HepG2 (cell line): ENCODE results near the gene OR1F1. TPM values are rescaled to one million over a fixed set of nuclear protein-coding genes. Genes with fewer than 3 reads are reported as not detected.

Experiments used
- CBFB ChIP-seq: sonication (generic); formaldehyde crosslinking; IDR thresholded peaks from 2 replicates; pipeline ENCODE4 v1.4.0; 2020; ENCODE audit warnings: missing genetic modification reagents
- CREBL2 ChIP-seq: sonication (generic); formaldehyde crosslinking; IDR thresholded peaks from 2 replicates; pipeline ENCODE4 v1.8.1; 2023; ENCODE audit warnings: missing genetic modification reagents, mild to moderate bottlenecking, borderline replicate concordance
- CSRNP2 ChIP-seq: sonication (generic); formaldehyde crosslinking; conservative IDR thresholded peaks from 2 replicates; pipeline ENCODE4 v1.8.0; 2022; ENCODE audit warnings: low read depth, missing genetic modification reagents
- MXD4 ChIP-seq: IDR thresholded peaks from 2 replicates; pipeline ENCODE4 v1.6.1; 2016; ENCODE audit warnings: mild to moderate bottlenecking, missing biosample characterization, missing genetic modification reagents
- NCOA2 ChIP-seq: sonication (generic); formaldehyde crosslinking; IDR thresholded peaks from 2 replicates; pipeline ENCODE4 v1.8.0; 2022; ENCODE audit warnings: inconsistent platforms
- NFE2L2 ChIP-seq: fragments of 150-350 bp; IDR thresholded peaks from 2 replicates; pipeline ENCODE4 v1.6.1; 2014; ENCODE audit warnings: low read length
- NFYC ChIP-seq: IDR thresholded peaks from 2 replicates; pipeline ENCODE4 v1.6.1; 2016; ENCODE audit warnings: missing genetic modification reagents, missing compliant biosample characterization
- PHB2 ChIP-seq: fragments of 450-650 bp; IDR thresholded peaks from 2 replicates; pipeline ENCODE4 v1.6.1; 2018; ENCODE audit not compliant: partially characterized antibody
- SIN3B ChIP-seq: fragments of 150-350 bp; IDR thresholded peaks from 2 replicates; pipeline ENCODE4 v1.6.1; 2014; ENCODE audit warnings: low read length
- TAF15 ChIP-seq: fragments of 200-400 bp; formaldehyde crosslinking; IDR thresholded peaks from one replicate; pipeline ENCODE4 v1.6.1; 2018; ENCODE audit warnings: mild to moderate bottlenecking, low read depth, low read length; ENCODE audit not compliant: poor library complexity, severe bottlenecking
- TCF12 ChIP-seq, 2 experiments: fragments of 450-650 bp in 1 of 2; sonication (generic) in 1 of 2; formaldehyde crosslinking in 1 of 2; IDR thresholded peaks; 2 replicates each; pipeline versions ENCODE4 v1.6.1 to v1.8.0; 2017 to 2022; ENCODE audit warnings: antibody characterized with exemption in 1 of 2, mild to moderate bottlenecking in 1 of 2, missing genetic modification reagents in 1 of 2, moderate library complexity in 1 of 2
- TERF1 ChIP-seq: sonication (generic); formaldehyde crosslinking; IDR thresholded peaks from 2 replicates; pipeline ENCODE4 v1.8.0; 2022; ENCODE audit warnings: mild to moderate bottlenecking, missing genetic modification reagents, moderate library complexity
- ZNF10 ChIP-seq: sonication (generic); formaldehyde crosslinking; IDR thresholded peaks from 2 replicates; pipeline ENCODE4 v1.4.0; 2020; ENCODE audit warnings: mild to moderate bottlenecking, low read depth, missing genetic modification reagents, borderline replicate concordance
- ZNF160 ChIP-seq: sonication (generic); formaldehyde crosslinking; IDR thresholded peaks from 2 replicates; pipeline ENCODE4 v1.8.0; 2022; ENCODE audit warnings: mild to moderate bottlenecking, inconsistent platforms, missing genetic modification reagents
- ZNF225 ChIP-seq: sonication (generic); formaldehyde crosslinking; IDR thresholded peaks from 2 replicates; pipeline ENCODE4 v1.4.0; 2020; ENCODE audit warnings: mild to moderate bottlenecking, missing genetic modification reagents
- ZNF234 ChIP-seq: sonication (generic); formaldehyde crosslinking; conservative IDR thresholded peaks from 2 replicates; pipeline ENCODE4 v1.5.1; 2020; ENCODE audit warnings: mild to moderate bottlenecking, missing genetic modification reagents
- ZNF251 ChIP-seq: sonication (generic); formaldehyde crosslinking; IDR thresholded peaks from 2 replicates; pipeline ENCODE4 v1.9.0; 2021; ENCODE audit warnings: mild to moderate bottlenecking, missing genetic modification reagents
- ZNF543 ChIP-seq: sonication (generic); formaldehyde crosslinking; IDR thresholded peaks from 2 replicates; pipeline ENCODE4 v1.4.0; 2020; ENCODE audit warnings: mild to moderate bottlenecking, missing genetic modification reagents
- ZNF570 ChIP-seq: sonication (generic); formaldehyde crosslinking; IDR thresholded peaks from 2 replicates; pipeline ENCODE4 v1.4.0; 2020; ENCODE audit warnings: mild to moderate bottlenecking, missing genetic modification reagents, borderline replicate concordance
- ZNF660 ChIP-seq: sonication (generic); formaldehyde crosslinking; IDR thresholded peaks from 2 replicates; pipeline ENCODE4 v1.5.1; 2020; ENCODE audit warnings: mild to moderate bottlenecking, low read depth, missing genetic modification reagents, borderline replicate concordance
- ZNF670 ChIP-seq: sonication (generic); formaldehyde crosslinking; IDR thresholded peaks from 2 replicates; pipeline ENCODE4 v1.8.0; 2022; ENCODE audit warnings: mild to moderate bottlenecking, missing genetic modification reagents, borderline replicate concordance
- ZNF749 ChIP-seq: sonication (generic); formaldehyde crosslinking; IDR thresholded peaks from 2 replicates; pipeline ENCODE4 v1.8.0; 2022; ENCODE audit warnings: mild to moderate bottlenecking, missing genetic modification reagents, moderate library complexity, borderline replicate concordance
- ZNF780A ChIP-seq: sonication (generic); formaldehyde crosslinking; IDR thresholded peaks from 2 replicates; pipeline ENCODE4 v1.8.0; 2022; ENCODE audit warnings: mild to moderate bottlenecking, missing genetic modification reagents, moderate library complexity
- polyA plus RNA-seq, 8 experiments: library from polyadenylated mRNA; depleted of rRNA in 3 of 8; stranded (reverse) in 7 of 8; unstranded in 1 of 8; fragments of >200 nt; fragmentation: Illumina TruSeq in 4 of 8; extraction: Trizol in 4 of 8; gene quantifications; 2 replicates each; pipeline versions ENCODE4 v1.2.1 to v1.2.3, GENCODE V29; 2011 to 2016; ENCODE audit warnings: low read depth in 4 of 8, missing spikeins in 1 of 8, mixed read lengths in 1 of 8; ENCODE audit not compliant: insufficient read depth in 1 of 8
- total RNA-seq, 5 experiments: library from RNA; depleted of rRNA; stranded (reverse); fragments of >200 nt; fragmentation: Illumina TruSeq; extraction: Trizol; gene quantifications; 2 replicates each; pipeline ENCODE4 v1.2.3, GENCODE V29; 2016; ENCODE audit warnings: low read depth in 1 of 5
- TF ChIP-seq, protein P1 (sequence below): sonication (generic); formaldehyde crosslinking; IDR thresholded peaks from 2 replicates; pipeline ENCODE4 v1.4.0; 2020; ENCODE audit warnings: mild to moderate bottlenecking, missing genetic modification reagents

Gene OR1F1
- total and polyA plus RNA-seq, 2 of the 13 experiments (the other 11 are each of a cell fraction or from before 2014, with no cell fraction given) = 0.90 TPM; not detected in 1

- no peak for TF ChIP-seq ZNF251 (CRISPR knock-in tag)
- no peak for TF ChIP-seq CSRNP2
- no peak for TF ChIP-seq NFYC (CRISPR knock-in tag)
- no peak for TF ChIP-seq ZNF225
- TF ChIP-seq CREBL2 (CRISPR knock-in tag) = no peak
- TF ChIP-seq ZNF570 (CRISPR knock-in tag) = no peak
- TF ChIP-seq MXD4 (CRISPR knock-in tag) = no peak; the same call in none of the 2 replicates
- TF ChIP-seq TERF1 (CRISPR knock-in tag) = no peak
- peak; percentile 45; the same call in 1 of the 2 replicates for TF ChIP-seq ZNF543 (CRISPR knock-in tag)
- TF ChIP-seq TAF15 = no peak
- 0 out of 2 replicates have a peak, but pooled peaks have one; percentile 36 for TF ChIP-seq ZNF749 (CRISPR knock-in tag)
- TF ChIP-seq ZNF234 = no peak
- TF ChIP-seq SIN3B = no peak
- TF ChIP-seq NFE2L2 = no peak
- TF ChIP-seq, protein P1, sequence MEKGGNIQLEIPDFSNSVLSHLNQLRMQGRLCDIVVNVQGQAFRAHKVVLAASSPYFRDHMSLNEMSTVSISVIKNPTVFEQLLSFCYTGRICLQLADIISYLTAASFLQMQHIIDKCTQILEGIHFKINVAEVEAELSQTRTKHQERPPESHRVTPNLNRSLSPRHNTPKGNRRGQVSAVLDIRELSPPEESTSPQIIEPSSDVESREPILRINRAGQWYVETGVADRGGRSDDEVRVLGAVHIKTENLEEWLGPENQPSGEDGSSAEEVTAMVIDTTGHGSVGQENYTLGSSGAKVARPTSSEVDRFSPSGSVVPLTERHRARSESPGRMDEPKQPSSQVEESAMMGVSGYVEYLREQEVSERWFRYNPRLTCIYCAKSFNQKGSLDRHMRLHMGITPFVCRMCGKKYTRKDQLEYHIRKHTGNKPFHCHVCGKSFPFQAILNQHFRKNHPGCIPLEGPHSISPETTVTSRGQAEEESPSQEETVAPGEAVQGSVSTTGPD (CRISPR knock-in tag) = no peak
- no peak for TF ChIP-seq ZNF10
- TF ChIP-seq ZNF670 (CRISPR knock-in tag) = no peak
- peak; percentile 55; the same call in 1 of the 2 replicates for TF ChIP-seq CBFB (CRISPR knock-in tag)
- TF ChIP-seq ZNF780A (CRISPR knock-in tag) = no peak
- TF ChIP-seq NCOA2 (CRISPR knock-in tag) = peak; percentile 11; the same call in 1 of the 2 replicates
- no peak for TF ChIP-seq PHB2
- no peak for TF ChIP-seq ZNF660
- TF ChIP-seq TCF12 (IDR thresholded peaks at IDR 0.05) = no peak
- no peak for TF ChIP-seq TCF12 (CRISPR knock-in tag; IDR thresholded peaks at IDR 0.05)
- no peak for TF ChIP-seq ZNF160 (CRISPR knock-in tag)
Measured at GRCh38 chr16:3158510-3159314, 29.3 kb upstream of the OR1F1 start (continued).
